ENCODE data around the gene DESI1. TPM values are rescaled to one million over a fixed set of nuclear protein-coding genes. Genes with fewer than 3 reads are reported as not detected.
A peak's percentile ranks its signal among the peaks of the same experiment; 100 is the strongest.

The DESI1 gene
- total and polyA plus RNA-seq, 2 of the 13 experiments (the other 11 are each of a cell fraction or from before 2014, with no cell fraction given) = 21.6 to 29.2 TPM

DNA sequence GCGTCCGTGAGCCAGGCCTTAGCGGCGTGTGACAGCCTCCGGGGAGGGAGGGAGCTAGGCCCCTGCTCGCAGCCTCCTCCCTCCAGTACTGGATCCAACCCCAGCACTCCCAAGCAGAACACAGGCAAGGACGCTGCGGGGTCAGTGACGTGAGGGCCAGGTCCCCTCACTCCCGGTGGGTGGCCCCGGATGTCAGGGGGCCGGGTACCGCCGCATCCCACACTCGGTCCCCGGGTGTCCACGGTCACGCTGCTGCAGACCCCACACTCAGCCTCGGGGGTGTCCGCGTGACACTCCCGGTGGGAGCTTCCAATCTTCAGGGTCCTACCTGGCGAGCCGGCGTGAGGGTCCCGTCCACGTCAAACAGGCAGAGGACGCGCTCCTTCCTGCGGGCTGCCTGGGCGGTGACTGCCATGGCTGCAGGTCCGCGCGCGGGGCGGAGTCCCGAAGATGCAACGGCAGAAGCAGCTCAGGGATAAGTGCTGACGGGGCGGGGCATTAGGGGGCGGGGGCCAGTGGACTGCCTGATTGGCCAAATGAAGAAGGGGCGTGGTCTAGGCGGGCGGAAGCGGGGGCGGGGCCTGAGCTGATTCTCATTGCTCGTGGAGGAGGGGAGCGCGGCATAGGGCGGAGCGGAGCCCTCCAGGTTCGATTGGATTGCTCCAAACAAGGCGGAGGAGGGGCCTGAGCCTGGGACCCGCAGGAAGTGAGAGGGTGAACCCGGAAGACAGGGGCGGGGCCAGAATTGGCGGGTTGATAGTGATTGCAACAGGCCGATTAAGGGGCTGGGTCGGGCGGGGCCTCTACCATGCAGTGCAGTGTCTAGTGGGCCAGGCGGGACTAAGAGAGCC is 31.2 kb downstream of the DESI1 start, which contains the start of gene PMM1 (continued):
- TF ChIP-seq, protein P1, sequence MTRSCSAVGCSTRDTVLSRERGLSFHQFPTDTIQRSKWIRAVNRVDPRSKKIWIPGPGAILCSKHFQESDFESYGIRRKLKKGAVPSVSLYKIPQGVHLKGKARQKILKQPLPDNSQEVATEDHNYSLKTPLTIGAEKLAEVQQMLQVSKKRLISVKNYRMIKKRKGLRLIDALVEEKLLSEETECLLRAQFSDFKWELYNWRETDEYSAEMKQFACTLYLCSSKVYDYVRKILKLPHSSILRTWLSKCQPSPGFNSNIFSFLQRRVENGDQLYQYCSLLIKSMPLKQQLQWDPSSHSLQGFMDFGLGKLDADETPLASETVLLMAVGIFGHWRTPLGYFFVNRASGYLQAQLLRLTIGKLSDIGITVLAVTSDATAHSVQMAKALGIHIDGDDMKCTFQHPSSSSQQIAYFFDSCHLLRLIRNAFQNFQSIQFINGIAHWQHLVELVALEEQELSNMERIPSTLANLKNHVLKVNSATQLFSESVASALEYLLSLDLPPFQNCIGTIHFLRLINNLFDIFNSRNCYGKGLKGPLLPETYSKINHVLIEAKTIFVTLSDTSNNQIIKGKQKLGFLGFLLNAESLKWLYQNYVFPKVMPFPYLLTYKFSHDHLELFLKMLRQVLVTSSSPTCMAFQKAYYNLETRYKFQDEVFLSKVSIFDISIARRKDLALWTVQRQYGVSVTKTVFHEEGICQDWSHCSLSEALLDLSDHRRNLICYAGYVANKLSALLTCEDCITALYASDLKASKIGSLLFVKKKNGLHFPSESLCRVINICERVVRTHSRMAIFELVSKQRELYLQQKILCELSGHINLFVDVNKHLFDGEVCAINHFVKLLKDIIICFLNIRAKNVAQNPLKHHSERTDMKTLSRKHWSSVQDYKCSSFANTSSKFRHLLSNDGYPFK (CRISPR knock-in tag; IDR thresholded peaks at IDR 0.05; ENCODE audit: borderline replicate concordance) = no peak; the same call in 1 of the 2 replicates
- TF ChIP-seq, protein P2, sequence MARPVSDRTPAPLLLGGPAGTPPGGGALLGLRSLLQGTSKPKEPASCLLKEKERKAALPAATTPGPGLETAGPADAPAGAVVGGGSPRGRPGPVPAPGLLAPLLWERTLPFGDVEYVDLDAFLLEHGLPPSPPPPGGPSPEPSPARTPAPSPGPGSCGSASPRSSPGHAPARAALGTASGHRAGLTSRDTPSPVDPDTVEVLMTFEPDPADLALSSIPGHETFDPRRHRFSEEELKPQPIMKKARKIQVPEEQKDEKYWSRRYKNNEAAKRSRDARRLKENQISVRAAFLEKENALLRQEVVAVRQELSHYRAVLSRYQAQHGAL (CRISPR knock-in tag; IDR thresholded peaks at IDR 0.05; ENCODE audit: not compliant biosample characterization) = no peak
- TF ChIP-seq ZNF747 (CRISPR knock-in tag; IDR thresholded peaks at IDR 0.05; ENCODE audit: borderline replicate concordance) (no peak), ZNF143 (CRISPR knock-in tag; IDR thresholded peaks at IDR 0.05) (peak; percentile 51), SMAD1 (CRISPR knock-in tag; IDR thresholded peaks at IDR 0.05; ENCODE audit: borderline replicate concordance, low read depth) (no peak), TGIF2 (CRISPR knock-in tag; IDR thresholded peaks at IDR 0.05) (no peak), SOX5 (CRISPR knock-in tag; IDR thresholded peaks at IDR 0.05; ENCODE audit: borderline replicate concordance) (no peak; the same call in none of the 2 replicates), RFXANK (CRISPR knock-in tag; IDR thresholded peaks at IDR 0.05) (no peak), GTF2F1 (IDR thresholded peaks at IDR 0.05; ENCODE audit: low read length) (no peak), IKZF1 (IDR thresholded peaks at IDR 0.05) (no peak), ZNF10 (CRISPR knock-in tag; IDR thresholded peaks at IDR 0.05; ENCODE audit: borderline replicate concordance, low read depth) (no peak), ELF1 (CRISPR knock-in tag; IDR thresholded peaks at IDR 0.05) (peak; percentile 93), ZFP62 (CRISPR knock-in tag; IDR thresholded peaks at IDR 0.05) (no peak), SP5 (CRISPR knock-in tag; IDR thresholded peaks at IDR 0.05; ENCODE audit: borderline replicate concordance, low read depth) (no peak), MIER2 (CRISPR knock-in tag; IDR thresholded peaks at IDR 0.05) (no peak), ZNF3 (CRISPR knock-in tag; IDR thresholded peaks at IDR 0.05) (no peak), ZFYVE20 (CRISPR knock-in tag; IDR thresholded peaks at IDR 0.05; ENCODE audit: borderline replicate concordance, low read depth) (no peak)
- TF ChIP-seq, protein P3, sequence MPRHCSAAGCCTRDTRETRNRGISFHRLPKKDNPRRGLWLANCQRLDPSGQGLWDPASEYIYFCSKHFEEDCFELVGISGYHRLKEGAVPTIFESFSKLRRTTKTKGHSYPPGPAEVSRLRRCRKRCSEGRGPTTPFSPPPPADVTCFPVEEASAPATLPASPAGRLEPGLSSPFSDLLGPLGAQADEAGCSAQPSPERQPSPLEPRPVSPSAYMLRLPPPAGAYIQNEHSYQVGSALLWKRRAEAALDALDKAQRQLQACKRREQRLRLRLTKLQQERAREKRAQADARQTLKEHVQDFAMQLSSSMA (CRISPR knock-in tag; IDR thresholded peaks at IDR 0.05) = no peak
- TF ChIP-seq, protein P4, sequence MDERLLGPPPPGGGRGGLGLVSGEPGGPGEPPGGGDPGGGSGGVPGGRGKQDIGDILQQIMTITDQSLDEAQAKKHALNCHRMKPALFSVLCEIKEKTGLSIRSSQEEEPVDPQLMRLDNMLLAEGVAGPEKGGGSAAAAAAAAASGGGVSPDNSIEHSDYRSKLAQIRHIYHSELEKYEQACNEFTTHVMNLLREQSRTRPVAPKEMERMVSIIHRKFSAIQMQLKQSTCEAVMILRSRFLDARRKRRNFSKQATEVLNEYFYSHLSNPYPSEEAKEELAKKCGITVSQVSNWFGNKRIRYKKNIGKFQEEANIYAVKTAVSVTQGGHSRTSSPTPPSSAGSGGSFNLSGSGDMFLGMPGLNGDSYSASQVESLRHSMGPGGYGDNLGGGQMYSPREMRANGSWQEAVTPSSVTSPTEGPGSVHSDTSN (CRISPR knock-in tag; IDR thresholded peaks at IDR 0.05) = no peak
- TF ChIP-seq, protein P5, sequence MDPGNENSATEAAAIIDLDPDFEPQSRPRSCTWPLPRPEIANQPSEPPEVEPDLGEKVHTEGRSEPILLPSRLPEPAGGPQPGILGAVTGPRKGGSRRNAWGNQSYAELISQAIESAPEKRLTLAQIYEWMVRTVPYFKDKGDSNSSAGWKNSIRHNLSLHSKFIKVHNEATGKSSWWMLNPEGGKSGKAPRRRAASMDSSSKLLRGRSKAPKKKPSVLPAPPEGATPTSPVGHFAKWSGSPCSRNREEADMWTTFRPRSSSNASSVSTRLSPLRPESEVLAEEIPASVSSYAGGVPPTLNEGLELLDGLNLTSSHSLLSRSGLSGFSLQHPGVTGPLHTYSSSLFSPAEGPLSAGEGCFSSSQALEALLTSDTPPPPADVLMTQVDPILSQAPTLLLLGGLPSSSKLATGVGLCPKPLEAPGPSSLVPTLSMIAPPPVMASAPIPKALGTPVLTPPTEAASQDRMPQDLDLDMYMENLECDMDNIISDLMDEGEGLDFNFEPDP (CRISPR knock-in tag; conservative IDR thresholded peaks at IDR 0.05) = no peak
- TF ChIP-seq, protein P6, sequence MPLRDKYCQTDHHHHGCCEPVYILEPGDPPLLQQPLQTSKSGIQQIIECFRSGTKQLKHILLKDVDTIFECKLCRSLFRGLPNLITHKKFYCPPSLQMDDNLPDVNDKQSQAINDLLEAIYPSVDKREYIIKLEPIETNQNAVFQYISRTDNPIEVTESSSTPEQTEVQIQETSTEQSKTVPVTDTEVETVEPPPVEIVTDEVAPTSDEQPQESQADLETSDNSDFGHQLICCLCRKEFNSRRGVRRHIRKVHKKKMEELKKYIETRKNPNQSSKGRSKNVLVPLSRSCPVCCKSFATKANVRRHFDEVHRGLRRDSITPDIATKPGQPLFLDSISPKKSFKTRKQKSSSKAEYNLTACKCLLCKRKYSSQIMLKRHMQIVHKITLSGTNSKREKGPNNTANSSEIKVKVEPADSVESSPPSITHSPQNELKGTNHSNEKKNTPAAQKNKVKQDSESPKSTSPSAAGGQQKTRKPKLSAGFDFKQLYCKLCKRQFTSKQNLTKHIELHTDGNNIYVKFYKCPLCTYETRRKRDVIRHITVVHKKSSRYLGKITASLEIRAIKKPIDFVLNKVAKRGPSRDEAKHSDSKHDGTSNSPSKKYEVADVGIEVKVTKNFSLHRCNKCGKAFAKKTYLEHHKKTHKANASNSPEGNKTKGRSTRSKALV (CRISPR knock-in tag; IDR thresholded peaks at IDR 0.05) = no peak

Data from HepG2 (cell line).